HL-60/S4 treated with retinoic acid at 250 ng/mL for 4 days and 3 days (cell line): ENCODE data around the gene PRDM12.

Experiments used
- in situ Hi-C: fragments of 300-500 bp; cut with MboI; formaldehyde crosslinking; loops from 2 replicates; pipeline ENCODE4 v1.7.0; 2022; ENCODE audit warnings: low sequenced_read_pairs

PRDM12 gene

GRCh38 chr9:130713286-130713960, 49.0 kb downstream of the PRDM12 start:
- in situ Hi-C loops, result no loop called here

GRCh38 chr9:130714586-130715110, 50.3 kb downstream of the PRDM12 start:
- in situ Hi-C loops, result no loop called here

GRCh38 chr9:130715270-130715669, 50.9 kb downstream of the PRDM12 start:
- in situ Hi-C loops, result no loop called here

- in situ Hi-C loops, result no loop called here
Measured at GRCh38 chr9:130718562-130718961, 54.2 kb downstream of the PRDM12 start.

GRCh38 chr9:130720762-130721161, 56.4 kb downstream of the PRDM12 start:
- in situ Hi-C loops, result no loop called here

- in situ Hi-C loops, result no loop called here
Measured at GRCh38 chr9:130728721-130729120, 64.3 kb downstream of the PRDM12 start.

- in situ Hi-C loops, result no loop called here
Measured at GRCh38 chr9:130729145-130729544, 64.8 kb downstream of the PRDM12 start.

GRCh38 chr9:130731355-130731754, 67.0 kb downstream of the PRDM12 start:
- in situ Hi-C loops, result no loop called here

GRCh38 chr9:130732136-130732535, 67.7 kb downstream of the PRDM12 start:
- in situ Hi-C loops, result no loop called here
